Endodermal cell (in vitro differentiated cells): ENCODE measurements around the gene GALNT14. TPM values are rescaled to one million over a fixed set of nuclear protein-coding genes. Genes with fewer than 3 reads are reported as not detected.

Experiments used
- DNase-seq: peaks from one replicate; pipeline ENCODE4 v3.0.0-alpha.2; 2017
- H3K27ac ChIP-seq: 2 replicates; pipeline ENCODE4 v1.5.1; 2013; ENCODE audit warnings: mild to moderate bottlenecking, low read depth, low read length, moderate library complexity
- H3K27me3 ChIP-seq: 2 replicates; pipeline ENCODE4 v1.6.1; 2013; ENCODE audit warnings: mild to moderate bottlenecking, low read length, moderate library complexity; ENCODE audit not compliant: insufficient read depth, control insufficient read depth, poor library complexity, severe bottlenecking
- H3K36me3 ChIP-seq: 2 replicates; pipeline ENCODE4 v1.7.0; 2013; ENCODE audit warnings: mild to moderate bottlenecking, low read length, moderate library complexity; ENCODE audit not compliant: control insufficient read depth, insufficient read depth
- H3K4me1 ChIP-seq: one replicate; pipeline ENCODE4 v1.7.0; 2013; ENCODE audit warnings: low read length; ENCODE audit not compliant: control insufficient read depth, insufficient read depth
- H3K4me3 ChIP-seq: 2 replicates; pipeline ENCODE4 v1.5.1; 2013; ENCODE audit warnings: mild to moderate bottlenecking, low read length, moderate library complexity
- H3K9ac ChIP-seq: 2 replicates; pipeline ENCODE4 v1.6.1; 2013; ENCODE audit warnings: mild to moderate bottlenecking, low read length, moderate library complexity; ENCODE audit not compliant: poor library complexity, severe bottlenecking; ENCODE audit errors: extremely low read depth
- H3K9me3 ChIP-seq: 2 replicates; pipeline ENCODE4 v1.6.1; 2013; ENCODE audit warnings: mild to moderate bottlenecking, low read length, moderate library complexity; ENCODE audit not compliant: control insufficient read depth
- H3K27ac Mint-ChIP-seq: 2 replicates; pipeline ENCODE4 v1.8.0; 2020; ENCODE audit warnings: mixed read lengths
- H3K27me3 Mint-ChIP-seq: 2 replicates; pipeline ENCODE4 v1.8.0; 2021; ENCODE audit warnings: mild to moderate bottlenecking, mixed read lengths; ENCODE audit not compliant: insufficient read depth
- H3K36me3 Mint-ChIP-seq: 2 replicates; pipeline ENCODE4 v1.8.0; 2020; ENCODE audit warnings: low read depth, mixed read lengths
- H3K4me1 Mint-ChIP-seq: 2 replicates; pipeline ENCODE4 v1.8.0; 2020; ENCODE audit warnings: mixed read lengths
- H3K4me3 Mint-ChIP-seq: 2 replicates; pipeline ENCODE4 v1.8.0; 2020; ENCODE audit warnings: mild to moderate bottlenecking, moderate library complexity, mixed read lengths
- H3K9me3 Mint-ChIP-seq: 2 replicates; pipeline ENCODE4 v1.8.0; 2020; ENCODE audit warnings: mild to moderate bottlenecking, mixed read lengths
- WGBS, 2 experiments: methylation state at CpG; one replicate each; pipeline versions ENCODE4 v1.1.5 to v1.1.7; 2013; ENCODE audit warnings: missing lambda C conversion rate in 2 of 2, mixed read lengths in 1 of 2; ENCODE audit not compliant: insufficient coverage in 1 of 2, insufficient read length in 1 of 2; 5-methylcytosine and 5-hydroxymethylcytosine counted together
- total RNA-seq, 2 donors: library from RNA; stranded (reverse); fragmentation: NEBNext Ultra II Directional in 1 of 2; extraction: Animal tissue kit (Norgen Biotek cat#: 25700) in 1 of 2; gene quantifications; 2 replicates in 1 of 2; 3 replicates in 1 of 2; pipeline ENCODE4 v1.2.1, GENCODE V29; 2021
- TF ChIP-seq, protein P1 (sequence below): fragments of 200-600 bp; sonication (generic); conservative IDR thresholded peaks from 2 replicates; pipeline ENCODE4 v1.5.0; 2021; ENCODE audit warnings: antibody characterized with exemption, mild to moderate bottlenecking

The GALNT14 gene
- total RNA-seq, 2 donors from 2014 or later = 1.4 TPM

DNA sequence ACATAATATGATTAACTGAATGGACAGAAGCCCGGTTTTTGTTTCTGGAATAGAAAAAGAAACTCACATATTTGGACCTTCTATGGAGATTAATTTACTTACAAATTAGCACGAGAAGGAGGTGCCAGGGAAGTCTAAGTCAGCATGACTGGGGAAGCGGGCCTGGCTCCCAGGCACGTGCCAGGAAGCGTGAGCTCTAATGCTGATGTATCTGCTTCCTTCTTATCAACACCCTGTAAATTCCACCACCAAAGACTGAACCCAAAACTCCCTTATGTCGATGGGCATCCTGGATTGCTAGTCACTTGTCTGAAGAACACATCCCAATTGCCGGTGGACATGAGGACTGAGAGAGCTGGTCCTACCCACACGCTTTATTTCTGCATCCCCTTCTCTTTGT is 134.5 kb downstream of the GALNT14 start:
- Mint-ChIP-seq H3K27ac (no peak overlapping the region), H3K36me3 (no peaks in the 10 kb centered on the region), H3K9me3 (no peaks in the 10 kb centered on the region), H3K4me1 (no peaks in the 10 kb centered on the region), H3K4me3 (no peak overlapping the region), H3K27me3 (peaks cover 3% of the 10 kb centered on the region)
- Histone ChIP-seq H3K36me3 (no peaks in the 10 kb centered on the region), H3K9me3 (no peaks in the 10 kb centered on the region), H3K9ac (no peak overlapping the region), H3K4me1 (no peaks in the 10 kb centered on the region), H3K4me3 (no peak overlapping the region), H3K27me3 (no peaks in the 10 kb centered on the region), H3K27ac (no peak overlapping the region)
- TF ChIP-seq, protein P1, sequence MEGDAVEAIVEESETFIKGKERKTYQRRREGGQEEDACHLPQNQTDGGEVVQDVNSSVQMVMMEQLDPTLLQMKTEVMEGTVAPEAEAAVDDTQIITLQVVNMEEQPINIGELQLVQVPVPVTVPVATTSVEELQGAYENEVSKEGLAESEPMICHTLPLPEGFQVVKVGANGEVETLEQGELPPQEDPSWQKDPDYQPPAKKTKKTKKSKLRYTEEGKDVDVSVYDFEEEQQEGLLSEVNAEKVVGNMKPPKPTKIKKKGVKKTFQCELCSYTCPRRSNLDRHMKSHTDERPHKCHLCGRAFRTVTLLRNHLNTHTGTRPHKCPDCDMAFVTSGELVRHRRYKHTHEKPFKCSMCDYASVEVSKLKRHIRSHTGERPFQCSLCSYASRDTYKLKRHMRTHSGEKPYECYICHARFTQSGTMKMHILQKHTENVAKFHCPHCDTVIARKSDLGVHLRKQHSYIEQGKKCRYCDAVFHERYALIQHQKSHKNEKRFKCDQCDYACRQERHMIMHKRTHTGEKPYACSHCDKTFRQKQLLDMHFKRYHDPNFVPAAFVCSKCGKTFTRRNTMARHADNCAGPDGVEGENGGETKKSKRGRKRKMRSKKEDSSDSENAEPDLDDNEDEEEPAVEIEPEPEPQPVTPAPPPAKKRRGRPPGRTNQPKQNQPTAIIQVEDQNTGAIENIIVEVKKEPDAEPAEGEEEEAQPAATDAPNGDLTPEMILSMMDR = no peak
- 89 to 100% methylated on average over 3 to 8 of the region's 8 CpGs for WGBS, 2 experiments
- DNase-seq = no peak

DNA sequence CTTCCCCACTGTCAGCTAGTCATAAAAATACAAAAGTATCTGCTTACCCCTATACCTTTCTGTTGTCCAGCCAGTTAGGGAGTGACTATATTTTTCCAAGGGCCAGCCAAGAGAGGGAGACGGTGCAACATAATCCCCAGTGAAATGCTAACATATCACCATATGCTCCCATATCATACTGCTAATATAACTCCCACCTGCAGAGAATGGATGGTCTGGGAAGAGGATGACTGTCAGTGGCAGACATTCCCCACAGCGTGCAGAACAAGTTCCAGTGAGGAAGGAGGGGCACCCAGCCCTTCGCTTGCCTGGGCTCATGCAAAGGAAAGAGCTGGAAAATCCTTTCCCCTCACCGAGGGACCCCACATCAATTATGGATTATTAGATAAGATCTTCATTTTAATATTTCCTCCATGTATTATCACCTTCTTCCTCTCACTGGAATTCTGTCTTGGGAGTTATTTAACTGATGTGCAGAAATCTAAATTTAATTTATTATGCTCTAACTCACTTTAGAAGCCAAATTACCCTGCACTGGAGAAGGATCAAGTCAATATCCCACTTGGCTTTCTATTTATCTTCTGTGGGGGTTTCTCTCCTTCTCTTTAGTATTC is 135.6 kb downstream of the GALNT14 start:
- 83 to 100% methylated on average over 1 to 3 of the region's 4 CpGs for WGBS, 2 experiments
- H3K4me3 Mint-ChIP-seq = no peak overlapping the region

DNA sequence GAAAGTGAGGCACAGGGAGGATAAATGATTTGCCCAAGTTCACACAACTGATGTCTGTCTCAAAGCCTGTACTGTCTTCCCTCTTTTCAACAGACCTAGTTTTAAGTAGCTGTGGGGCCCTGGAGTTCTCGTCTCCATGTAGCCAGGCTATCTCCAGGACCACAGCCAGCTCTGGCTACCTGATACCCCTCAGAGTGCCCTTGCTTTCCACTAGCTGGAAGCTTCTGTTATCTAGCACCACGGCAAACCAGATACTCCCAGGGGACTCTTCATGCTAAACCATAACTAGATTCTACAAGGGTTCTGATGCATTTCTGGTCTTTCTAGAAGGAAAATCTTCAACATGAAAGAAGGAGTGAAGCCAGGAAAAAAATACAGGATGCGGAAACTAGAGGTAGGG is 137.3 kb downstream of the GALNT14 start:
- H3K27me3 ChIP-seq = no peaks in the 10 kb centered on the region
- no peaks in the 10 kb centered on the region for H3K9me3 ChIP-seq
- H3K27ac ChIP-seq = no peak overlapping the region
- Mint-ChIP-seq H3K27ac (no peak overlapping the region), H3K9me3 (no peaks in the 10 kb centered on the region), H3K27me3 (peaks cover 4% of the 10 kb centered on the region), H3K4me3 (no peak overlapping the region), H3K36me3 (no peaks in the 10 kb centered on the region), H3K4me1 (no peaks in the 10 kb centered on the region)
- TF ChIP-seq, protein P1 = no peak
- no peak for DNase-seq
- H3K4me3 ChIP-seq = no peak overlapping the region
- H3K4me1 ChIP-seq = no peaks in the 10 kb centered on the region
- H3K36me3 ChIP-seq = no peaks in the 10 kb centered on the region
- 92 to 100% methylated on average over 2 to 3 of the region's 3 CpGs for WGBS, 2 experiments
- H3K9ac ChIP-seq = no peak overlapping the region

More for the DNA sequence above, 135.6 kb downstream of the GALNT14 start:
- no peaks in the 10 kb centered on the region for H3K4me1 ChIP-seq
- H3K4me1 Mint-ChIP-seq = no peaks in the 10 kb centered on the region
- no peak overlapping the region for H3K27ac ChIP-seq
- no peaks in the 10 kb centered on the region for H3K36me3 Mint-ChIP-seq
- no peak overlapping the region for H3K4me3 ChIP-seq
- no peaks in the 10 kb centered on the region for H3K9me3 Mint-ChIP-seq
- no peaks in the 10 kb centered on the region for H3K9me3 ChIP-seq
- no peak overlapping the region for H3K9ac ChIP-seq
- TF ChIP-seq, protein P1 = no peak
- peaks cover 4% of the 10 kb centered on the region for H3K27me3 Mint-ChIP-seq
- H3K27ac Mint-ChIP-seq = no peak overlapping the region
- H3K27me3 ChIP-seq = no peaks in the 10 kb centered on the region
- no peaks in the 10 kb centered on the region for H3K36me3 ChIP-seq
- DNase-seq = no peak
